GM19452 (cell line): ENCODE results near the gene HSD17B1.

Experiments used
- ATAC-seq: cut with Tn5 transposase; IDR thresholded peaks from one replicate; pipeline ENCODE4 v1.9.1; 2021; ENCODE audit not compliant: unreplicated experiment

Gene HSD17B1

GRCh38 chr17:42565523-42566214, 12.9 kb downstream of the HSD17B1 start:
- no peak for ATAC-seq

GRCh38 chr17:42566215-42566882, 13.6 kb downstream of the HSD17B1 start:
- peak; percentile 2 for ATAC-seq

GRCh38 chr17:42566883-42567573, 14.3 kb downstream of the HSD17B1 start, which contains the start of gene MLX:
Gene MLX (plus strand): TSS chr17:42567100. CDS start chr17:42567125, 25 bp downstream.
- peak; percentile 49 for ATAC-seq

- ATAC-seq: no peak
These were observed 15.8 kb downstream of the HSD17B1 start for GRCh38 chr17:42568341-42569111.

- no peak for ATAC-seq
These were observed 18.9 kb downstream of the HSD17B1 start for GRCh38 chr17:42571435-42572225.

- no peak for ATAC-seq
These were observed 20.4 kb downstream of the HSD17B1 start for GRCh38 chr17:42573095-42573494.

- no peak for ATAC-seq
These were observed 21.7 kb downstream of the HSD17B1 start for GRCh38 chr17:42574463-42574862.

GRCh38 chr17:42577140-42577531, 24.4 kb downstream of the HSD17B1 start:
- no peak for ATAC-seq

GRCh38 chr17:42577532-42578281, 25.0 kb downstream of the HSD17B1 start, which contains the start of gene PSMC3IP:
Gene PSMC3IP (minus strand): TSS chr17:42577729. CDS start chr17:42577686, 43 bp downstream.
- peak; percentile 55 for ATAC-seq

GRCh38 chr17:42578282-42578869, 25.7 kb downstream of the HSD17B1 start:
- peak; percentile 42 for ATAC-seq

GRCh38 chr17:42579794-42580551, 27.2 kb downstream of the HSD17B1 start:
- no peak for ATAC-seq

GRCh38 chr17:42581744-42582270, 29.1 kb downstream of the HSD17B1 start:
- no peak for ATAC-seq

- no peak for ATAC-seq
These were observed 32.2 kb downstream of the HSD17B1 start for GRCh38 chr17:42584880-42585279.

GRCh38 chr17:42585353-42585752, 32.6 kb downstream of the HSD17B1 start:
- no peak for ATAC-seq

- no peak for ATAC-seq
These were observed 33.9 kb downstream of the HSD17B1 start for GRCh38 chr17:42586514-42587230.

GRCh38 chr17:42590886-42591285, 38.2 kb downstream of the HSD17B1 start:
- no peak for ATAC-seq

GRCh38 chr17:42591411-42591810, 38.7 kb downstream of the HSD17B1 start:
- no peak for ATAC-seq

- ATAC-seq: no peak
These were observed 43.7 kb downstream of the HSD17B1 start for GRCh38 chr17:42596386-42596785.
